Ramos (cell line): ENCODE measurements around the gene NCOA6.

Experiments used
- in situ Hi-C: fragments of 300-500 bp; cut with MboI; formaldehyde crosslinking; loops from one replicate; pipeline ENCODE4 v1.14.3; 2022; ENCODE audit warnings: low sequenced_read_pairs; ENCODE audit not compliant: unreplicated experiment

The NCOA6 gene

GRCh38 chr20:34825530-34826362 lies at the start of gene NCOA6:
Gene NCOA6, minus strand, starts transcription at chr20:34825651. Its CDS starts 43,296 bp downstream, at chr20:34782355.
- in situ Hi-C loops: loop anchor here (25.0 kb wide), 1 partner anchor 612 kb away; the partner anchor contains the start of gene GDF5

GRCh38 chr20:34874094-34874654 lies 48.7 kb upstream of the NCOA6 start:
- in situ Hi-C loops: loop anchor here (5.0 kb wide), 1 partner anchor 83 kb away; the partner anchor contains the start of genes GSS and MYH7B

GRCh38 chr20:34873583-34874093 lies 48.2 kb upstream of the NCOA6 start:
- in situ Hi-C loops: loop anchor here (5.0 kb wide), 1 partner anchor 84 kb away; the partner anchor contains the start of genes GSS and MYH7B

GRCh38 chr20:34872622-34873224 lies 47.3 kb upstream of the NCOA6 start, which contains the start of gene GGT7:
Gene GGT7, minus strand, starts transcription at chr20:34872856. Its CDS starts 41 bp downstream, at chr20:34872815.
- in situ Hi-C loops: loop anchor here (5.0 kb wide), 1 partner anchor 85 kb away; the partner anchor contains the start of genes GSS and MYH7B

- in situ Hi-C loops: loop anchor here (5.0 kb wide), 1 partner anchor 85 kb away; the partner anchor contains the start of genes GSS and MYH7B
Measured at GRCh38 chr20:34871966-34872621, 46.6 kb upstream of the NCOA6 start.

GRCh38 chr20:34871320-34871926 lies 46.0 kb upstream of the NCOA6 start:
- in situ Hi-C loops: loop anchor here (5.0 kb wide), 1 partner anchor 86 kb away; the partner anchor contains the start of genes GSS and MYH7B

GRCh38 chr20:34864216-34864615 lies 38.8 kb upstream of the NCOA6 start:
- in situ Hi-C loops: no loop called here

- in situ Hi-C loops: no loop called here
Measured at GRCh38 chr20:34863421-34863965, 38.0 kb upstream of the NCOA6 start.

- in situ Hi-C loops: no loop called here
Measured at GRCh38 chr20:34862724-34863123, 37.3 kb upstream of the NCOA6 start.

GRCh38 chr20:34861386-34862084 lies 36.1 kb upstream of the NCOA6 start:
- in situ Hi-C loops: no loop called here

GRCh38 chr20:34859826-34860545 lies 34.5 kb upstream of the NCOA6 start:
- in situ Hi-C loops: no loop called here

- in situ Hi-C loops: no loop called here
Measured at GRCh38 chr20:34859367-34859766, 33.9 kb upstream of the NCOA6 start.

GRCh38 chr20:34852298-34852697 lies 26.8 kb upstream of the NCOA6 start:
- in situ Hi-C loops: no loop called here

- in situ Hi-C loops: no loop called here
Measured at GRCh38 chr20:34850969-34851368, 25.5 kb upstream of the NCOA6 start.

- in situ Hi-C loops: loop anchor here (25.0 kb wide), 1 partner anchor 588 kb away; the partner anchor contains the start of gene GDF5
Measured at GRCh38 chr20:34849778-34850177, 24.3 kb upstream of the NCOA6 start.

- in situ Hi-C loops: loop anchor here (25.0 kb wide), 1 partner anchor 589 kb away; the partner anchor contains the start of gene GDF5
Measured at GRCh38 chr20:34848597-34848996, 23.1 kb upstream of the NCOA6 start.

- in situ Hi-C loops: loop anchor here (25.0 kb wide), 1 partner anchor 594 kb away; the partner anchor contains the start of gene GDF5
Measured at GRCh38 chr20:34843421-34843820, 18.0 kb upstream of the NCOA6 start.

- in situ Hi-C loops: loop anchor here (25.0 kb wide), 1 partner anchor 595 kb away; the partner anchor contains the start of gene GDF5
Measured at GRCh38 chr20:34842143-34842542, 16.7 kb upstream of the NCOA6 start.
